GM21381 (cell line): Measurements from ENCODE around the gene PPFIA4.

ENCODE experiments used
- ATAC-seq: cut with Tn5 transposase; IDR thresholded peaks from one replicate; pipeline ENCODE4 v1.9.1; 2021; ENCODE audit warnings: mild to moderate bottlenecking, moderate library complexity; ENCODE audit not compliant: unreplicated experiment

PPFIA4 gene

GRCh38 chr1:203039609-203040512 lies 13.6 kb downstream of the PPFIA4 start:
- no peak for ATAC-seq

- no peak for ATAC-seq
Observed at GRCh38 chr1:203040513-203041275, 14.4 kb downstream of the PPFIA4 start.

- no peak for ATAC-seq
Observed at GRCh38 chr1:203041351-203041932, 15.2 kb downstream of the PPFIA4 start.

- ATAC-seq: no peak
Observed at GRCh38 chr1:203043830-203044545, 17.7 kb downstream of the PPFIA4 start.

GRCh38 chr1:203044546-203045250 lies 18.4 kb downstream of the PPFIA4 start:
- ATAC-seq: no peak

GRCh38 chr1:203045336-203045735 lies 19.0 kb downstream of the PPFIA4 start:
- no peak for ATAC-seq

GRCh38 chr1:203045821-203046594 lies 19.7 kb downstream of the PPFIA4 start:
- ATAC-seq: no peak

GRCh38 chr1:203046984-203047630 lies 20.8 kb downstream of the PPFIA4 start:
- ATAC-seq: no peak

- ATAC-seq: no peak
Observed at GRCh38 chr1:203048086-203048485, 21.8 kb downstream of the PPFIA4 start.

GRCh38 chr1:203048555-203049051 lies 22.3 kb downstream of the PPFIA4 start:
- no peak for ATAC-seq

- ATAC-seq: no peak
Observed at GRCh38 chr1:203049077-203049476, 22.8 kb downstream of the PPFIA4 start.

GRCh38 chr1:203049576-203050180 lies 23.4 kb downstream of the PPFIA4 start:
- ATAC-seq: no peak

- no peak for ATAC-seq
Observed at GRCh38 chr1:203050826-203051225, 24.5 kb downstream of the PPFIA4 start.

GRCh38 chr1:203051841-203052324 lies 25.6 kb downstream of the PPFIA4 start:
- ATAC-seq: no peak

GRCh38 chr1:203052601-203053000 lies 26.3 kb downstream of the PPFIA4 start:
- no peak for ATAC-seq

- ATAC-seq: no peak
Observed at GRCh38 chr1:203054184-203054583, 27.9 kb downstream of the PPFIA4 start.

GRCh38 chr1:203054642-203055041 lies 28.4 kb downstream of the PPFIA4 start:
- no peak for ATAC-seq

GRCh38 chr1:203055161-203055799 lies 29.0 kb downstream of the PPFIA4 start:
- no peak for ATAC-seq
